HPDE6-E6E7 (cell line): ENCODE results near the gene TACC2.

Experiments used
- DNase-seq: peaks from one replicate; pipeline ENCODE4 v3.0.0; 2011; ENCODE audit warnings: missing footprints; ENCODE audit errors: extremely low spot score

TACC2 gene

DNA sequence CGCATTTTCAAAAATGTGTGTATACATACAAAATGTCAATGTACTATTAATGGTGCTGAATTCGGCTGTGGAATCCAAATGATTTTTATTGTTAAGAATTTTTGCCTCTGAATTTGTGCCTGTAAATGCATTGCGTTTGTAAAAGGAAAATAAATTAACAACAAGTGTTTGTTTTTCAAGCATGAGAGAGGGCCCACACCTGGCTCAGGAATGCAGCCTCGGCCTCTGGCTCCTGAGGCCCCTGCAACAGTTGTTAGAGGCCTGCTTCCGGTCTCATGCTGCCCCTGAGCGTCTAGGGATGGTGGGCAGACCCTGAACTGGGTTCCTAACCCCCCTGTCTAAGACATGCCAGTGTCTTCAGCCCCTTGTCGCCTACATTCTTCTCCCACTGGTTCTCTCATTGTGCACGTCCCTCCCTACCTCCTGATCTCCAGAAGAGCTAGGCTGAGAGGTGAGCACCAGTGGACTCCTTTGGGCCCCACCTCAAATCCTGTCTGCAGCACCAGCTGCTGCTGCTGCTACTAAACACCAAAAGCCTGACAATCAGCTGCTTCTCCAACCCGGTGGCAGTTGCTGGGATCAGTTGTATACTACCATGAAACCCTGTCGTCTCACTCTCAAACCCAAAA lies 280.2 kb downstream of the TACC2 start:
- no peak for DNase-seq

DNA sequence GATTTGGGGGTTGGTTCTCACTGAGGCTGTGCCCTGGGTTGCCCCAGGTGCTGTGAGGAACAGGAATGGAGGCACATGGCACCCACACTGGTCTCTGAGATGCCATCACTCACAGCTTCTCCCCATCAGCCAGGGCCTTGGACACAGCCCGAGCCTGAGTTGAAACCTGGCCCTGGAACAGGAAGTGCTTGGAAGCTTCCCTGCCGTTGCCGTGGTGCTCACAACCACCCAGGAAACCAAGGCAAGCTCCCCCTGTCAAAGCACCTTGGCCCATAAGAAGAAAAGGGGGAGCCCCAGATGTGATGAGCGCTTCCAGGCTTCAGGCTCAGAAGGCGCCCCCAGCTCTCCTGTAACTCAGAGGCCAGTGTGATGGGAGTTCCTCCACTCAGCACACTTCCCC lies 282.1 kb downstream of the TACC2 start, which contains the start of gene BTBD16:
BTBD16 (plus strand) TSS at position 221 of the 400 bp plus-strand sequence. CDS start 3,786 bp downstream, outside the sequence.
- DNase-seq = no peak

DNA sequence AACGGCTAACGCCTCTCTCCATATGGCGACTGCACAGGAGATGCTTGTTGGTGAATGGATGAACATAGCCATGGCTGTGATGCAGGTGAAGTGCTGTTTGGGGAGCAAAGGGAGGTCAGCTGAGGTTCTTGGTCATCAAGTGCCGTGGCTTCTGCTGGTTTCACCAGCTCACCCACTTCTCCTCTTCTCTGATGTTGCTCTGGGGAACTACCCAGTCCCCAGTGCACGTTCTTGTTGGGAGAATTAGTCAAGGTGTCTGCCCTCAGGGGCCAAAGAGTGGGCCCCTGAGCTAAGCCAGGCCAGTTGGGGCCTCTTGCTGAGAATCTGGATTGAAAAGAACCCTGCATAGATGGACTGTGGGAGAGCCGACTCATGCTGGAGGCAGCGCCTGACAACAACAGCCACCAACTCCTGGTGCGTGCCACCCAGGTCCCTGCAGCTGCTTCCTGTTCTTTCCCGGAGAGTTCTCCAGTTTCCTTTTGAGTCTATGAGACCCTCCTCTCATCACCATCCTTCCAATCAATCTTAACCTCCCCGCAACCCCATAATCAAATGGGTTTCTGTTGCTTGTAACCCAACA lies 285.1 kb downstream of the TACC2 start:
- no peak for DNase-seq

DNA sequence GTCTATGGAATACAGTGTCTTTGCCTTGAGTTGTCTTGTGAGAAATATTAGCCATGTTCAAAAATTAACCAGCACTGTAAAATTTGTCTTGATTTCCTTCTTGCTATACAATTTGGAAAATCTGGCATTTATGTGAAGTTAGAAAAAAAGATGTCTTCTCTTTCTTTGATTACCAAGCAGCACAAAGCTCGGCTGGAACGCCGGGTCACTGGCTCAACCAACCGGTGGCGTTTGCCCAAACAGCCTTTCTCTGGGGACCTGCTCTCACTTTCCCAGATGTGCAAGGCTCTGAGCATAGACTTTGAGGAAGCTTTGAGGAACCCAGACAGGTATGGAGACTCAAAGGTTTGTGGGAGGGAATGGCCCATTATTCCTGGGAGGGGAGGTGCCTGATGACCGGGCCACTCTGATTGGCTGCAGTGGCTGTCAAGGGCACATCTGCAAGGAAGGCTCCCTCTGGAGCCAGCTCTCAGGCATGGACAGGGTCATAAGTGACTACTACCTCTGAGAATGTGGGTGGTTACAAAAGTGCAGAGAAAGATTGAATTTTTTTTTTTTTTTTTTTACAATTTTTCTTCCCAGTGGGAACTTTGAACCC lies 287.7 kb downstream of the TACC2 start:
- peak; percentile 67 for DNase-seq

DNA sequence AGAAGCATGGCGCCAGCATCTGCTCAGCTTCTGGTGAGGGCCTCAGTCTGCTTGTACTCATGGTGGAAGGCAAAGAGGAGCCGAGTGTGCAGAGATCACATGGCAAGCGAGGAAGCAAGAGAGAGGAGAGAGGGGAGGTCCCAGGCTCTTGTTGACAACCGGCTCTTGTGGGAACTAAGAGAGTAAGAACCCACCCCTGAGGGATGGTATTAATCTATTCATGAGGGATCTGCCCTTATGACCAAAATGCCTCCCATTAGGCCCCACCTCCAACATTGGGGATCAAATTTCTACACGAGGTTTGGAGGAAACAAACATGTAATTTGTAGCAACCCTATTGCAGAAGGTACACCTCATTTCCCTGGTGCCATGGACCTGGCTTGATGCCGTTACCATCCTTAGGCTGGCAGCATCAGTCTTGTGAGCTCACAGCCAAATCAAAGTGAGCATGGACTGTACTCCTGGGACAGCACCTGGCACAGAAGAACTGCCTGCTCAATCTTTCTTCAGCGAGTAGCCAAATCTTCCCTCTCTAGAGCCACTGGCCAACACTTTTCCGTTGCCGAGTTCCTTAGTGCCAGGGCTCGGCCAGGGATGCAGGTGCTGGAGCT lies 288.7 kb downstream of the TACC2 start:
- no peak for DNase-seq

DNA sequence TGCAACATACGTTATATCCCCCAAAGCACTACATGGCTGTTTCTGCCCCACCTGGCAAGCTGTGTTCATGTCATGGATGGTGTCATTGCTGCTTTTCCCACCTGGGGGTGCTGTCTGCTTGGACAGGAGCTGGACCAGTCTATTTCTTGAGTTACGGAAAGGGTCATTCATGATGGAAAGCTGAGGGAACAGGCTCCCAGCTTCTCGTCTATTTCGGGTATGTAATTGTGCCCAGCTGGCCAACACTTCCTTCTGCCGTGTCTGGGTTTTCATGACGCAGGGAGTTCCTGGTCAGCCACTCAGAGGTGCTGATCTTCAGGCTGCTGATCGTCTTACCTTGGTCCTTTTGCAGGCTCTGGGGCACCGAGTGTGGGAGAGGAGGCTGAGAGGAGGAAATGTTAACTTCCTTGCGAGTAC lies 290.8 kb downstream of the TACC2 start:
- peak; percentile 52 for DNase-seq

DNA sequence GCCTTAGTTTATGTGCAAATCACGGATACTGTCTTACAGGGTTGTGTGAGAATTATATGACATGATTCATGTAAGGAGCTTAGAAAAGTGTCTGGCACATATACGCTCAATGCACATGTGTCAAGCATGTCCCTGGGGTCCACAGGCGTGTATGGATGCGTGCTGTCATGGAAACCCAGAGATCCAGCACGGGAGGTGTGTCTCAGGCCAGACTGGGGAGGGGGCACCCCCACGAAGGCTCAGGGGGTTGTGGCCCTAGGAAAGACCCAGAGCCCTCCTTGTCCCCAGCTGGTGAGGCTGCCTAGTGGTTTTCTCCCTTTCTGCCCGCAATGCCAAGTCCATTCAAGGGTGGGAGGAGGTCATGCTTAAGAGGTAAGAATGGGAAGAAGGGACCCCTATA lies 291.2 kb downstream of the TACC2 start:
- DNase-seq = no peak

DNA sequence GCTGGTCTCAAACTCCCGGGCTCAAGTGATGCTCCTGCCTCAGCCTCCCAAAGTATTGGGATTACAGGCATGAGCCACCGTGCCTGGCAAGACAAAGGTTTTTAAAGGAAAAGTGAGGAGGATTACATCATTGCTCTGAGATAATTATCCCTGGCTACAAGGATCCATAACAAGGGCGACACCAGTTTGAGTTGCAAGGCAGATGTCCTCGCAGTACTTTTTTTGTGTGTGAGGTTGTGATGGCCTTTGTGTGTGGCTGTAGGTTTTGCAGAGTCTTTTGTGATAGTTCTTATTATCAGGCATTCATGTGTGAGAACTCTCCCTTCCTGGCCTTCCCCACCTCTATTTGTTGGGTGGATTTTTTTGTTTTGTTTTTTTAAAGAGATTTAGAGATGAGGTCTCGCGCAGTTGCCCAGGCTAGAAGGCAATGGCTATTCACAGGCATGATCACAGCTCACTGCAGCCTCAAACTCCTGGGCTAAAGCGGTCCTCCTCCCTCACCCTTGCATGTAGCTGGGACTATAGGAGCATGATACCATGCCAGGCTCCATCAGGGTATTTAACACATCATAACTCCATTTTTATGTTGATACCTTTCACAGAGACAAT lies 292.2 kb downstream of the TACC2 start:
- DNase-seq = no peak

DNA sequence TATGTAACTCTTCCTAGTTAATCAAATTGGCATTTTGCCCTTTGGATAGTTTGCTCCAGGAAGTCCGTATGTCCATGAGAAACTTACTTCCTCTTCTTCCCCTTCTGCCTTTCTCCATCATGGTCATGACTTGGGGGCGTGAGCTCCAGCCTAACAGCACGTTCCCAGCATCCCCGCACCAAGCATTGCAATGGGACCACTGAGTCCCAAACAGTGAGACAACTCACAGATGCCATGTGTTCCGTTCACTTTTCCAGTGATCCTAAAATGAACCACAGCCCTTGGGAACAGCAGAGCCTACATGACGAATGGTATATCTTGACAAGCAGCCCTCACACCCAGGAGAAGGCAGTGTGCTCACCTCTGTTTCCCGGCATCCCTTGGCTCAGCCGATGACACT lies 292.8 kb downstream of the TACC2 start:
- no peak for DNase-seq

DNA sequence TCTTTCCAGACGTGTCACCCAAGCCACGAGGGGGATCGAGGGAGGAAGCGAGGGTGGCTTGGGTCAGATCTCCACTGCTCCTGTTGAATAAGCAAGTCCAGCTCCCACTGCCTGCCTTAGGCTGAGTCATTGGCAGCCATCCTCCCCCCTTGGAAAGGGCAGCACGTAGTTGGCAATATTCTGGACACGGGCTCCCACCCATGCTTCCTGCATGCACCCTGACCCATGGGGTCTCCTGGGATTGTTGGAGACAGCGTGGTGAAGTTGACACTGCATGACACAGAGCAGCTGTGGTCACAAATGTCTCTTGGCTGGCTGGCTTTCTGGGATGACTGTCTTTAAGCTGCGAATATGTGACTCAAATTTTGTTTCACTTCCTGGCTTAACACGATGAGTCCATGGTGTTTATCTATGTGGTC lies 293.3 kb downstream of the TACC2 start:
- no peak for DNase-seq

DNA sequence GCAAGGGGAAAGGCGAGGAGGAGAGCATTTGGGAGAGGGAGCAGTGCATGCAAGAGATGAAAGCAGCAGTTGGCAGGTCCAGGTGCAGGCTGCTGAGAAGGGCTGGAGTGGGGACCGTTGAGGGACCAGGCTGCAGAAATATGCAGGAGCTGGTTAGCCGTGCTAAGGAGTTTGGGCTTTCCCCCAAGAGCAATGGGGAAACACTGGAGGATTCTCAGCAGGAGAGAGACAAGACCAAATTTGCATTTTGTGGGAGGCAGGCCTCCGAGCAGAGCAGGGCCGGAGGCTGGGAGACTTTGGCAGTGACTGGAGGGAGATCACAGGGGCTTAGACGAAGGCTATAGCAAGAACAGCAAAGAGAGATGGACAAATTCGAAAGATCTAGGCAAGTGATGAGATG lies 293.9 kb downstream of the TACC2 start:
- no peak for DNase-seq

DNA sequence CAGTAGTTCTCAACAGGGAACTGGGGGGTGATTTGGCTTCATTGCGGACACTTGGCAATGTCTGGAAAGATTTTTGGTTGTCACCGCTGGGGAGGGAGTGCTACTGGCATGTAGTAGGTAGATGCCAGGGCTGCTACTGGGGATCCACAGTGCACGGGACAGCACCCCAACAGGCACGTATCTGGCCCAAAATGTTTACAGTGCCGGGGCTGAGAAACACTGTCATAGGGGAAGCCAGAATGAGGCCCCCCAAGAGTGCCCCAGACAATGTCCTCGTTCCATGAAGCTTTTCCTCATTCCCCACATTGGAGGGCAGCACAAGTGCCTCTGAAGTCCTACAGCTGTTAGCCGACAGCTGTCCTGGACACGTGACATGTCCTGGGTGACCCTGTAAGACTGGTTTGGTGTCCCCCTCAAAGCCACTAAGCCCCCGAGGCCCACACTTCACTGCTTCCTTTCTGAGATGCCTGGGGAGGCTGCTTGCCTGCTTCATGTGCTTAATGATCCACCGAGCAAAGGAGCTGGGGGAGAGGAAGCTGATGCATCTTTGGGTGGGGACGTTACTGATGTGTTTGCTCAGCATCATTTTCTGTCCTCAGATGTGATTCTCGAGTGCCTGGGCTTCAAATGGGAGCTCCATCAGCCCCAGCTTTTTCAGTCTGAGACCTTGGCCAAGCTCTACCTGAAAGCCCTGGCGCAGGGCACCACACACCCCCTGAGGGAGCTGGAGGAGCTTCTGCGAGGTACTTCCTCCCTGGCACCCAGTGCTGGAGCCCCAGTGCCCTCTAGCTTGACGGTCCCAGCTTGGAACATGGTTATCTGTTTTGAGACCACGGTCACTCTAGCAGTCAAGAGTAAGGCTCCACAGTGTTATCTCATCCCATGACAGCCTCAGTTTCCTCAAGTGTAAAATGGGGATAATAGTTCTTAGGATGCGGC lies 296.8 kb downstream of the TACC2 start:
- no peak for DNase-seq

DNA sequence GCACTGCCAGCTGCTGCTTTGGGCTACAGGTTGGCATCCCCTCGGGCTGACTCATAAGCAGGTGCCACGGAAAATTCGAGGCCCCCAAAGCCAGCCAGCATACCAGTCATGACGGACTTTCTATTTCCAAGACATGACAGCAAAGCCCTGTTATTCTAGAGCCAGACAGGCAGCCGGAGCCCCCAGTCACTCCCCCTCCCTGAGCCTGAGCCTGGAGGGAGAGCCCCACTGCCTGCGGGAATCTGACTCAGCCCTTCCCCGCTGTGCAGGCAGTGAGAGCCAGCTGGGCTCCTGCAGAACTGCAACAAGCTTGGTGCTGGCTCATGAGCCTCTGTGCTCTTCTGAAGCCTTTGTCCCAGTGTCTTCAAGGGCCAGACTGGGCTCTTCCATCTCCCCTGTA lies 297.9 kb downstream of the TACC2 start:
- DNase-seq = no peak

DNA sequence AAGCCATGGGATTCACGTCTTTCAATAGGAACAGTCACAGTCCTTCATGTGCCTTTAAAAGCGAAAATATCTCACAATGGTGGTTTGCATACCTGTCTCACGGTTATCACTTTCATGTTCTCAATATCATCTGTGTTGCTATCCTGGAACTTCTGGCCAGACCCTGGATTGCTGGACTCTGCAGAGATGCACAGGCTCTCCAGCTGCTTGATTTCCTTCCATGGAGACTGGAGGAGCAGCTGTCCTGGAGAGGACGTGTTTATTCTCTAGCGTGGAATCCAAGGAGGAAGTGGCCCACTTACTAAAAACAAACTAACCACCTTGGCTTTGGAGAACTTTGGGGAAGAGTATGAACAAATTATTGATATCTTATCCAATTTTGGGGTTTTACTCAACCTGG lies 298.6 kb downstream of the TACC2 start:
- no peak for DNase-seq

DNA sequence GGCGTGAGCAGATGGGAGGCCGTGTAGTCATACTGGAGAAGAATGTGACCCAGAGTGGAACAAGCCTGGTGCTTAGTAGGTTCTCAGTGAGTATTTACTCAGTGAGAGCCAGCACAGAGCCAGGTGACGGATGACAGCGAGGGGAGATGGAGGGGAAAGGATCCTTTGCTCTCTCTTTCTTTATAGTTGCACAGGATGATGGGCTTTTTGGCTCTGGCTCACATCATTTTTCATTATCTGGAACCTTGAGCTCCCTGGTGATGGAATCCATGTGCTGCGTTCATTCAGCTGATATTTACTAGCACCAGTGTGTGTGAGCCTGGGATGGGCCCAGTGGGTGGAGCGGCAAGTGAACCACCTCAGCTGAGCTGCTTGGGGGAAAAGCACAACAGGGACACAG lies 299.3 kb downstream of the TACC2 start:
- no peak for DNase-seq

DNA sequence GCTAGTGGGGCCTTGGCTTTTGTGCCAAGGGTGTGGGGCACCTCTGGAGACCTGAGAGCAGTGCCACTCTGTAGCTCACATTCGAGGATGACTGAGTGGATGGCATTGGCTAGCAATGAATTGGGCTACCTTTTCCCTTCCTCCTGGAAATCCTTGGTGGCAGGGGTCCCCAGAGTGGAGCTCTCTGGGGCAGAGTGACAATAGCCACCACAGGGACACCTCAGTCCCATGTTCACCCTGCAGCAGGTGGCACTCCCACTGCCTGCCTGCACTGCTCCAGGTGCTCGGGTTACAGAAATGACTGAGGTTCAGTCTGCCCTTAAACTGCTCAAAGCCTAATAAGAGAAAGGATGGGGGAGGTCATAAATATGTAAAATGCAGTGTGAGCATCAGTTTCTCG lies 300.0 kb downstream of the TACC2 start:
- DNase-seq = no peak

DNA sequence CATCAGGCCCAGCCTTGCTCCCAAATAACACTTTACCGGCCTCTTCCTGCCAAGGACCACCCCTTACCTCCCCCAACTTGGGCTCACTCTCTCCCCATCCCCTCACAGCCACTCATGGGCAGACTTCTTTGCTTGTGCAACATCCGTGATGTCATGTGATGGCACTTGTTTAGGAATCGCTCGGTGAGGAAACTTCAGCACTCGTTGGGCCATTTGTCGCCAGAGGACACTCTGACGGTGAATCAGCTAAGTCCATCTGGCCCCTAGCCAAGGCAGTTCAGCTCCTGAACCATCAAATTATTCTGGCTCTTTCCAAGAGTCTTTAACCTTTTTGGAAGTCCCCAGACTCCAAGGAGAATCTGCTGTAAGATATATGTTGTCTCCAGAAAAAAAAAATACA lies 301.4 kb downstream of the TACC2 start:
- no peak for DNase-seq

DNA sequence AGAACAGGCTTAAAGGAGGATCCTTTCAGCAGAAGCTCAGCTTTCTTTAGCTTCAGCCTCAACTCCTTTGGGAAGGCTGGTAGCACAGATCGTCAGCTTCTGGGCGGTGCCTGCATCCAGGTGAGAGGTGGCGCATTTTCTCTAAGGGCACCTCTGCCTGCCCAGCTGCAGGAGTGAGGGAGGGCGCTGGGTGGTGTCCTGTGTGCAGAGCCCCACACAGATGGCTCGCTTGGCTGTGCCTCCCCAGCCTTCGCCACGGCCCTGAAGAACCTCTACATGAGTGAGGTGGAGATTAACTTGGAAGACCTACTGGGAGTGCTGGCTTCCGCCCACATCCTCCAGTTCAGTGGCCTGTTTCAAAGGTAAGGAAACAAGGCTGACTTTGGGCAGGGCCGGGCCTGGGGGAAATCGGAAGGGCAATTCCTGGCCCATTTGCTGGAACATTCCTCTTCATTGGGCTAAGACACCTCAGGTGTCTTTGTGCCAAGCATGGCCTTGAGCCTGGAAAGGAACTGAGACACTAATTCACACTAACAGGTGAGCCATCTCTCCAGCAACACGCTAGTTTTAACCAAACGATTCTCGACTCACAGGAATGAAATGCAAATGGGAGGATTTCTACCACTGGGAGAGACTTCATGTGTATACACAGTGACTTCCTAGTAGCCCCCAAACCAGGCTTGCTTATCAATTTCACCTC lies 302.0 kb downstream of the TACC2 start:
- no peak for DNase-seq

DNA sequence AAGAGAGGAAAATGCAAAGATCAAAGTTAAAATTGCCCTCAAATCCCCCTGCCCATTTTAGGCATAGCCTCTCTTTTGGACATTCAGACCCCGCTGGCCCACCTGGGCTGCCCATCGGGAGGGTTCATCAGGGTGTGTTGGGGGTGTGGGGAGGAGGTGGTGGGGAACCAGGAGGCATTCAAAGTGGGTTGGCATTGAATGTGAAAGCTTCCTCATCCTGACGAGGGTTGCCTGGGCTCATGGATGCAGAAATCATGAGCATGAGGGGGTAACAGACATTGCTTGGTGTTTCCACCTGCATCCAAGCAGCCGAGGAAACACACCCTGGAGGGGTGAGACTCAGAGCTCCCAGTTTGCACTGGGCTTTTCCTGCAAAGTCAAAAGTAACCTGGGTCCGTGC lies 302.8 kb downstream of the TACC2 start:
- no peak for DNase-seq

DNA sequence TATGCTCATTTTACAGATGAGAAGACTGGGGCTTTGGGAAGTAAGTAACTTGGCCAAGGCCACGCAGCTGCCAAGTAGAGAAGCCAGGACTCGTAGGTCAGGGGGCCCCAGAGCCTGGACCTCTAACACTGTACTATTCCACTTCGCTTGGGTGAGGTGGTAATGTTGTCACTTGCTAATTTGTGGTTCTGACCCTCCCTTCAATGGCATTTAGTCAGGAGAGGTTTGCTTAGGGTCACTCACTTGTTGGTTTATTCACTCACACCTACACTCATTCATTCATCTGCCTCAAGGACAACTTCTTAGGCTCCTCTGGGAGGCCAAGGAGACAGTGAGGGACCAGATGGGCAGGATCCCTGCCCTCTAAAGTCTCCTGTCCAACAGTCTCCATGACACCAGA lies 303.4 kb downstream of the TACC2 start:
- DNase-seq = no peak
